HCT116 (cell line): Measurements from ENCODE around the gene USP32. TPM values are rescaled to one million over a fixed set of nuclear protein-coding genes. Genes with fewer than 3 reads are reported as not detected.

ENCODE experiments used
- ATAC-seq: fragments of 200-7000 bp; cut with Tn5 transposase; 2 replicates; pipeline ENCODE4 v1.9.1; 2020; ENCODE audit warnings: mild to moderate bottlenecking, moderate library complexity
- BruUV-seq: library from RNA; stranded (reverse); fragments of 400-500 nt; replicated peaks from 2 replicates; lab custom pipeline; 2021; lab: Mats Ljungman, UMichigan
- CTCF ChIA-PET: fragments of 300-600 bp; sonication (Branson Sonifier 250); formaldehyde crosslinking; loops from one replicate; lab custom pipeline; 2021; ENCODE audit warnings: antibody characterized with exemption; lab: Charles Lee
- POLR2A ChIA-PET: fragments of 300-600, 350-600 bp; sonication (Branson Sonifier 250); formaldehyde crosslinking; loops from one replicate; lab custom pipeline; 2021; ENCODE audit warnings: antibody characterized with exemption; lab: Charles Lee
- RAD21 ChIA-PET, 2 experiments: fragments of 300-600 bp; sonication (Branson Sonifier 250); formaldehyde crosslinking; loops; one replicate each; lab custom pipeline; 2023; ENCODE audit warnings: low total read pairs in 2 of 2; ENCODE audit not compliant: uncharacterized antibody in 2 of 2, unreplicated experiment in 2 of 2, low non-redundant PET in 1 of 2; lab: Charles Lee
- DNase-seq: peaks from one replicate; pipeline ENCODE4 v3.0.0-alpha.2; 2010; ENCODE audit warnings: low read depth, low spot score
- H2AFZ ChIP-seq: fragments of 200-600 bp; shearing (Covaris generic), sonication (generic); 2 replicates; pipeline ENCODE4 v1.6.1; 2017; ENCODE audit warnings: low read depth, mixed run types, mixed read lengths, antibody characterized with exemption, low read length; ENCODE audit not compliant: poor library complexity, severe bottlenecking
- H3K27ac ChIP-seq: 2 replicates; pipeline ENCODE4 v1.5.1; 2012; ENCODE audit warnings: low read depth, low read length
- H3K27me3 ChIP-seq: fragments of 200-600 bp; sonication (generic); 2 replicates; pipeline ENCODE4 v1.6.1; 2016; ENCODE audit warnings: mixed run types, low read length, mixed read lengths; ENCODE audit not compliant: insufficient read depth
- H3K36me3 ChIP-seq, 2 experiments: fragments of 200-500 bp in 1 of 2; fragments of 200-600 bp in 1 of 2; sonication (Bioruptor generic) in 1 of 2; sonication (generic) in 1 of 2; 2 replicates each; pipeline versions ENCODE4 v1.5.1 to v1.6.1; 2014 to 2016; ENCODE audit warnings: low read length in 2 of 2, inconsistent platforms in 1 of 2, mixed read lengths in 1 of 2, mixed run types in 1 of 2; ENCODE audit not compliant: insufficient read depth in 2 of 2, control insufficient read depth in 1 of 2
- H3K4me1 ChIP-seq, 2 experiments: fragments of 200-600 bp in 1 of 2; sonication (generic) in 1 of 2; 2 replicates each; pipeline versions ENCODE4 v1.5.1 to v1.6.1; 2012 to 2017; ENCODE audit warnings: low read length in 2 of 2, inconsistent platforms in 1 of 2, mild to moderate bottlenecking in 1 of 2, mixed read lengths in 1 of 2, mixed run types in 1 of 2, moderate library complexity in 1 of 2; ENCODE audit not compliant: insufficient read depth in 2 of 2, control insufficient read depth in 1 of 2
- H3K4me2 ChIP-seq: fragments of 200-600 bp; sonication (generic); 2 replicates; pipeline ENCODE4 v1.6.1; 2017; ENCODE audit warnings: mixed run types, low read length, mixed read lengths
- H3K4me3 ChIP-seq, 2 experiments: fragments of 200-600 bp in 1 of 2; sonication (generic) in 1 of 2; replicated peaks in 1 of 2; 2 replicates each; pipeline ENCODE4 v1.5.1; 2011 to 2016; ENCODE audit warnings: low read length in 2 of 2, control low read depth in 1 of 2, low read depth in 1 of 2, mild to moderate bottlenecking in 1 of 2, mixed read lengths in 1 of 2, mixed run types in 1 of 2
- H3K79me2 ChIP-seq: fragments of 200-600 bp; sonication (generic); 2 replicates; pipeline ENCODE4 v1.6.1; 2017; ENCODE audit warnings: mild to moderate bottlenecking, mixed run types, low read length, moderate library complexity, mixed read lengths; ENCODE audit not compliant: insufficient read depth
- H3K9ac ChIP-seq: fragments of 200-600 bp; sonication (generic); 2 replicates; pipeline ENCODE4 v1.6.1; 2016; ENCODE audit warnings: low read length, mixed read lengths
- H3K9me2 ChIP-seq: fragments of 200-600 bp; sonication (generic), shearing (Covaris generic); 2 replicates; pipeline ENCODE4 v1.6.1; 2017; ENCODE audit warnings: mixed run types, mild to moderate bottlenecking, moderate library complexity; ENCODE audit not compliant: insufficient read depth
- H3K9me3 ChIP-seq, 2 experiments: fragments of 200-500 bp in 1 of 2; fragments of 200-600 bp in 1 of 2; sonication (Bioruptor generic) in 1 of 2; sonication (generic) in 1 of 2; 2 replicates each; pipeline ENCODE4 v1.6.1; 2014 to 2017; ENCODE audit warnings: low read length in 2 of 2, mixed read lengths in 2 of 2, inconsistent platforms in 1 of 2, low read depth in 1 of 2, mild to moderate bottlenecking in 1 of 2, mixed run types in 1 of 2, moderate library complexity in 1 of 2; ENCODE audit not compliant: control insufficient read depth in 1 of 2, insufficient read depth in 1 of 2
- H4K20me1 ChIP-seq: fragments of 200-600 bp; sonication (generic), shearing (Covaris generic); 2 replicates; pipeline ENCODE4 v1.6.1; 2017; ENCODE audit warnings: mixed run types, mild to moderate bottlenecking, moderate library complexity; ENCODE audit not compliant: insufficient read depth
- ATF3 ChIP-seq: IDR thresholded peaks from 2 replicates; pipeline ENCODE4 v1.6.1; 2012
- CTCF ChIP-seq, 3 experiments: fragments of 200-600 bp in 1 of 3; sonication (generic) in 1 of 3; IDR thresholded peaks in 2 of 3; conservative IDR thresholded peaks in 1 of 3; 2 replicates each; pipeline ENCODE4 v1.5.1; 2012 to 2017; ENCODE audit warnings: low read depth in 2 of 3, low read length in 2 of 3, antibody characterized with exemption in 1 of 3, borderline replicate concordance in 1 of 3, control low read depth in 1 of 3, mild to moderate bottlenecking in 1 of 3, mixed read lengths in 1 of 3, mixed run types in 1 of 3, moderate library complexity in 1 of 3; ENCODE audit not compliant: insufficient read depth in 1 of 3
- ELF1 ChIP-seq: IDR thresholded peaks from 2 replicates; pipeline ENCODE4 v1.6.1; 2012; ENCODE audit warnings: low read depth, borderline replicate concordance
- EZH2phosphoT487 ChIP-seq: fragments of 200-600 bp; IDR thresholded peaks from 2 replicates; pipeline ENCODE4 v1.6.1; 2018; ENCODE audit warnings: antibody characterized with exemption, borderline replicate concordance
- RAD21 ChIP-seq: IDR thresholded peaks from 2 replicates; pipeline ENCODE4 v1.6.1; 2012; ENCODE audit warnings: low read depth, mild to moderate bottlenecking
- SIN3A ChIP-seq: IDR thresholded peaks from 2 replicates; pipeline ENCODE4 v1.6.1; 2012; ENCODE audit warnings: low read depth
- TCF7L2 ChIP-seq: IDR thresholded peaks from 2 replicates; pipeline ENCODE4 v1.7.0; 2011; ENCODE audit warnings: borderline replicate concordance, inconsistent platforms; ENCODE audit not compliant: insufficient read depth, insufficient read length; ENCODE audit errors: extremely low read depth
- YY1 ChIP-seq: IDR thresholded peaks from 2 replicates; pipeline ENCODE4 v1.6.1; 2011; ENCODE audit warnings: low read length, low read depth, moderate library complexity, mild to moderate bottlenecking; ENCODE audit not compliant: insufficient replicate concordance; ENCODE audit errors: extremely low read depth
- intact Hi-C: fragments of 100-400 bp; cut with micrococcal nuclease; formaldehyde crosslinking; loops from 2 replicates; pipeline ENCODE4 v1.10.0; 2022
- total RNA-seq: library from RNA; stranded (reverse); gene quantifications from one replicate; pipeline ENCODE4 v1.2.1, GENCODE V29; 2021; ENCODE audit not compliant: unreplicated experiment

The USP32 gene
- total RNA-seq, 1 experiment from 2014 or later, result 67.0 TPM

GRCh38 chr17:60348616-60349015 lies 43.3 kb downstream of the USP32 start:
- ChIA-PET POLR2A (no interaction called here), RAD21 (no interaction called here), CTCF (no interaction called here)
- Histone ChIP-seq H3K9me2 (no peaks in the 10 kb centered on the region), H3K9me3 (no peaks in the 10 kb centered on the region), H3K4me2 (no peak overlapping the region), H3K79me2 (peaks cover 22% of the 10 kb centered on the region), H3K36me3 (peaks cover 3 to 10% of the 10 kb centered on the region in 2 experiments; a peak in 1 of 4 replicates), H4K20me1 (no peaks in the 10 kb centered on the region), H3K27ac (no peak overlapping the region), H3K4me1 (no peaks in the 10 kb centered on the region), H2AFZ (no peak overlapping the region), H3K4me3 (no peak overlapping the region)
- intact Hi-C loops, result no loop called here
- no peak for ATAC-seq
- no TSS peak for BruUV-seq
- DNase-seq, result no peak
- TF ChIP-seq ATF3, result no peak
- TF ChIP-seq RAD21, result no peak
- TF ChIP-seq SIN3A, result no peak
- no peak for TF ChIP-seq TCF7L2
- TF ChIP-seq ELF1, result no peak
- TF ChIP-seq CTCF (IDR thresholded peaks at IDR 0.05 in 2 of 3, conservative IDR thresholded peaks at IDR 0.05 in 1 of 3; ENCODE audit: borderline replicate concordance in 1 of 3, insufficient read depth in 1 of 3, low read depth in 2 of 3, low read length in 2 of 3), result no peak
- no peak for TF ChIP-seq EZH2phosphoT487
- no peak for TF ChIP-seq YY1
- TF ChIP-seq, all 23 proteins: peak for 0
- Histone ChIP-seq H3K27me3 (no peaks in the 10 kb centered on the region), H3K9ac (no peak overlapping the region)
